H1 (cell line): ENCODE measurements around the gene KLK8. TPM values are rescaled to one million over a fixed set of nuclear protein-coding genes. Genes with fewer than 3 reads are reported as not detected.

ENCODE experiments used
- CTCF ChIA-PET: fragments of 300-600 bp; sonication (Branson Sonifier 250); formaldehyde crosslinking; loops from one replicate; lab custom pipeline; 2021; ENCODE audit not compliant: partially characterized antibody; lab: Charles Lee
- POLR2A ChIA-PET: fragments of 300-600 bp; sonication (Branson Sonifier 250); formaldehyde crosslinking; loops from one replicate; lab custom pipeline; 2021; ENCODE audit warnings: inconsistent platforms; ENCODE audit not compliant: partially characterized antibody; lab: Charles Lee
- DNase-seq, 2 experiments: peaks; one replicate each; pipeline versions ENCODE4 v3.0.0 to v3.0.0-alpha.2; 2010 to 2022; ENCODE audit warnings: low spot score in 2 of 2, low read depth in 1 of 2, mixed read lengths in 1 of 2
- FAIRE-seq: peaks from 2 replicates; lab custom pipeline; 2011; peaks lifted over from hg19 to GRCh38; lab: Jason Lieb, UNC
- H2AFZ ChIP-seq: 2 replicates; pipeline ENCODE4 v1.8.1; 2012; ENCODE audit warnings: low read length, inconsistent platforms
- H2AK5ac ChIP-seq: 2 replicates; pipeline ENCODE4 v1.6.1; 2013; ENCODE audit warnings: low read depth, low read length
- H2BK120ac ChIP-seq: replicated peaks from 2 replicates; pipeline ENCODE3; 2013; ENCODE audit warnings: low read depth, low read length, inconsistent platforms
- H2BK12ac ChIP-seq: 2 replicates; pipeline ENCODE4 v1.6.1; 2013; ENCODE audit warnings: low read depth, low read length
- H2BK15ac ChIP-seq: 2 replicates; pipeline ENCODE4 v1.6.1; 2013; ENCODE audit warnings: low read length
- H2BK20ac ChIP-seq: 2 replicates; pipeline ENCODE4 v1.6.1; 2013; ENCODE audit warnings: low read length
- H2BK5ac ChIP-seq: 2 replicates; pipeline ENCODE4 v1.6.1; 2013; ENCODE audit warnings: low read depth, low read length
- H3K14ac ChIP-seq: 2 replicates; pipeline ENCODE4 v1.6.1; 2013; ENCODE audit warnings: inconsistent platforms; ENCODE audit not compliant: insufficient read length
- H3K18ac ChIP-seq: 2 replicates; pipeline ENCODE4 v1.6.1; 2013; ENCODE audit warnings: low read length; ENCODE audit errors: extremely low read depth
- H3K23ac ChIP-seq: 2 replicates; pipeline ENCODE4 v1.6.1; 2013; ENCODE audit warnings: inconsistent platforms; ENCODE audit not compliant: insufficient read length
- H3K23me2 ChIP-seq: 2 replicates; pipeline ENCODE4 v1.6.1; 2013; ENCODE audit warnings: low read depth, low read length
- H3K27ac ChIP-seq: 2 replicates; pipeline ENCODE4 v1.6.1; 2011; ENCODE audit warnings: low read depth, low read length, inconsistent platforms
- H3K27me3 ChIP-seq, 4 experiments: replicated peaks in 1 of 4; 1 replicate in 1 of 4; 2 replicates in 3 of 4; pipeline versions ENCODE4 v1.6.1 to v1.8.1; 2011 to 2013; ENCODE audit warnings: low read length in 3 of 4, mild to moderate bottlenecking in 3 of 4, inconsistent platforms in 2 of 4, mixed read lengths in 2 of 4, moderate library complexity in 1 of 4; ENCODE audit not compliant: control insufficient read depth in 3 of 4, insufficient read depth in 3 of 4; ENCODE audit errors: extremely low read depth in 1 of 4
- H3K36me3 ChIP-seq, 4 experiments: 2 replicates each; pipeline versions ENCODE4 v1.6.1 to v1.8.1; 2011 to 2013; ENCODE audit warnings: mild to moderate bottlenecking in 4 of 4, low read length in 3 of 4, moderate library complexity in 2 of 4, control low read depth in 1 of 4, inconsistent platforms in 1 of 4; ENCODE audit not compliant: insufficient read depth in 4 of 4, control insufficient read depth in 2 of 4
- H3K4ac ChIP-seq: replicated peaks from 2 replicates; pipeline ENCODE3; 2013; ENCODE audit warnings: low read length, low read depth, mixed read lengths, inconsistent platforms; ENCODE audit not compliant: insufficient read length
- H3K4me1 ChIP-seq, 4 experiments: replicated peaks in 1 of 4; 1 replicate in 1 of 4; 2 replicates in 3 of 4; pipeline versions ENCODE4 v1.6.1 to v1.8.1; 2011 to 2013; ENCODE audit warnings: low read length in 3 of 4, inconsistent platforms in 2 of 4, mixed read lengths in 1 of 4; ENCODE audit not compliant: insufficient read depth in 4 of 4, control insufficient read depth in 3 of 4
- H3K4me2 ChIP-seq, 2 experiments: 2 replicates each; pipeline versions ENCODE4 v1.6.1 to v1.8.1; 2011 to 2013; ENCODE audit warnings: low read depth in 2 of 2, low read length in 2 of 2, control low read depth in 1 of 2, inconsistent platforms in 1 of 2, mild to moderate bottlenecking in 1 of 2; ENCODE audit not compliant: insufficient read depth in 1 of 2
- H3K4me3 ChIP-seq, 4 experiments: fragments of 200-600, 300-600 bp in 1 of 4; sonication (generic), shearing (Covaris generic), sonication (Bioruptor Twin) in 1 of 4; 2 replicates each; pipeline versions ENCODE4 v1.5.1 to v1.8.1; 2011 to 2016; ENCODE audit warnings: low read length in 4 of 4, low read depth in 3 of 4, control low read depth in 2 of 4, inconsistent platforms in 2 of 4, mild to moderate bottlenecking in 2 of 4, mixed read lengths in 1 of 4, moderate library complexity in 1 of 4; ENCODE audit not compliant: insufficient read depth in 2 of 4; ENCODE audit errors: extremely low read depth in 1 of 4
- H3K56ac ChIP-seq: replicated peaks from 2 replicates; pipeline ENCODE3; 2013; ENCODE audit warnings: low read depth, mild to moderate bottlenecking, mixed read lengths, low read length, inconsistent platforms; ENCODE audit not compliant: insufficient read length
- H3K79me1 ChIP-seq: 2 replicates; pipeline ENCODE4 v1.6.1; 2013; ENCODE audit warnings: low read depth, low read length, control low read depth
- H3K79me2 ChIP-seq, 2 experiments: 2 replicates each; pipeline versions ENCODE4 v1.6.1 to v1.8.1; 2012 to 2013; ENCODE audit warnings: low read length in 2 of 2, mild to moderate bottlenecking in 2 of 2, inconsistent platforms in 1 of 2; ENCODE audit not compliant: insufficient read depth in 2 of 2, control insufficient read depth in 1 of 2
- H3K9ac ChIP-seq, 4 experiments: replicated peaks in 1 of 4; 1 replicate in 1 of 4; 2 replicates in 3 of 4; pipeline versions ENCODE4 v1.6.1 to v1.8.1; 2011 to 2013; ENCODE audit warnings: low read depth in 3 of 4, low read length in 3 of 4, control low read depth in 2 of 4, mild to moderate bottlenecking in 2 of 4, moderate library complexity in 2 of 4, inconsistent platforms in 1 of 4; ENCODE audit errors: extremely low read depth in 1 of 4
- H3K9me3 ChIP-seq, 2 experiments: 2 replicates each; pipeline versions ENCODE4 v1.6.1 to v1.8.1; 2012 to 2013; ENCODE audit warnings: mild to moderate bottlenecking in 2 of 2, moderate library complexity in 2 of 2, control low read depth in 1 of 2, inconsistent platforms in 1 of 2, low read depth in 1 of 2, low read length in 1 of 2, mixed read lengths in 1 of 2; ENCODE audit not compliant: insufficient read depth in 2 of 2
- H4K20me1 ChIP-seq, 2 experiments: replicated peaks in 1 of 2; 2 replicates each; pipeline versions ENCODE3 to v1.8.1; 2011 to 2013; ENCODE audit warnings: inconsistent platforms in 2 of 2, low read length in 2 of 2, mild to moderate bottlenecking in 1 of 2; ENCODE audit not compliant: insufficient read depth in 2 of 2, control insufficient read depth in 1 of 2
- H4K5ac ChIP-seq: 2 replicates; pipeline ENCODE4 v1.6.1; 2013; ENCODE audit warnings: low read length, low read depth, mixed read lengths, inconsistent platforms; ENCODE audit not compliant: insufficient read length
- H4K8ac ChIP-seq: 2 replicates; pipeline ENCODE4 v1.8.0; 2013; ENCODE audit warnings: mild to moderate bottlenecking, moderate library complexity, low read length, inconsistent platforms; ENCODE audit not compliant: insufficient read depth; ENCODE audit errors: extremely low read depth
- H4K91ac ChIP-seq: replicated peaks from 2 replicates; pipeline ENCODE3; 2013; ENCODE audit warnings: low read length, mixed read lengths, inconsistent platforms; ENCODE audit not compliant: insufficient read length
- MAFK ChIP-seq: IDR thresholded peaks from 2 replicates; pipeline ENCODE4 v1.6.1; 2012; ENCODE audit warnings: low read depth, mild to moderate bottlenecking, improper control_type of control experiment, low read length
- NRF1 ChIP-seq: IDR thresholded peaks from 2 replicates; pipeline ENCODE4 v1.6.1; 2011; ENCODE audit warnings: mild to moderate bottlenecking, low read depth, low read length, improper control_type of control experiment
- WGBS, 2 experiments: shearing (Covaris generic) in 1 of 2; methylation state at CpG; one replicate each; pipeline versions ENCODE4 v1.1.6 to v1.1.7; 2013 to 2015; ENCODE audit warnings: low lambda C conversion rate in 2 of 2, mixed read lengths in 2 of 2, inconsistent platforms in 1 of 2, low coverage in 1 of 2, missing lambda C conversion rate in 1 of 2; ENCODE audit not compliant: insufficient replicate concordance in 2 of 2, insufficient coverage in 1 of 2, insufficient read length in 1 of 2; ENCODE audit errors: extremely low coverage in 1 of 2, missing lambda C conversion rate in 1 of 2; 5-methylcytosine and 5-hydroxymethylcytosine counted together
- polyA plus RNA-seq, 7 experiments: library from polyadenylated mRNA; depleted of rRNA in 3 of 7; stranded (reverse) in 5 of 7; unstranded in 2 of 7; fragments of >200 nt in 5 of 7; fragments of 200-250 nt in 2 of 7; gene quantifications; 1 replicate in 5 of 7; 2 replicates in 1 of 7; 4 replicates in 1 of 7; pipeline versions ENCODE4 v1.2.1 to v1.2.3, GENCODE V29; 2011 to 2013; ENCODE audit warnings: missing spikeins in 2 of 7, mixed read lengths in 2 of 7
- total RNA-seq: library from RNA; stranded (reverse); fragmentation: NEBNext Ultra II Directional; extraction: Animal tissue kit (Norgen Biotek cat#: 25700); gene quantifications from 2 replicates; pipeline ENCODE4 v1.2.1, GENCODE V29; 2021

KLK8 gene
- total and polyA plus RNA-seq, 2 of the 8 experiments (the other 6 are each of a cell fraction or from before 2014, with no cell fraction given) = 2.9 to 3.6 TPM

GRCh38 chr19:51002089-51002532 is 707 bp upstream of the KLK8 start:
- H3K36me3 ChIP-seq = no peaks in the 10 kb centered on the region
- peaks cover 0 to 20% (median 6%) of the 10 kb centered on the region in 4 experiments; a peak in 6 of 7 replicates for H3K4me1 ChIP-seq
- H2AFZ ChIP-seq = no peak overlapping the region
- H2BK5ac ChIP-seq = 0 out of 2 replicates have a peak overlapping the region, but pooled peaks have one; percentile 66
- FAIRE-seq = no peak
- H2BK12ac ChIP-seq = peak overlapping the region; percentile 92; the same call in 1 of the 2 replicates
- peak overlapping the region in 1 of 2 experiments; percentile 71; a peak in 3 of 4 replicates for H3K4me2 ChIP-seq
- H2BK15ac ChIP-seq = peak overlapping the region; percentile 61; the same call in 1 of the 2 replicates
- no peaks in the 10 kb centered on the region for H4K20me1 ChIP-seq
- TF ChIP-seq NRF1 (no peak), MAFK (no peak)
- no peaks in the 10 kb centered on the region for H3K23me2 ChIP-seq
- H3K27me3 ChIP-seq = no peaks in the 10 kb centered on the region; a peak in 1 of 7 replicates
- H3K4ac ChIP-seq = no peak overlapping the region
- no peak overlapping the region for H4K8ac ChIP-seq
- H2AK5ac ChIP-seq = no peak overlapping the region
- no peak overlapping the region for H3K23ac ChIP-seq
- 0 out of 2 replicates have a peak overlapping the region, but pooled peaks have one; percentile 32 for H3K18ac ChIP-seq
- ChIA-PET CTCF (interaction anchor here (0.6 to 3.7 kb wide), 11 partner anchors 10 to 96 kb away, joined by 3 to 18 read pairs (median 4); no protein-coding TSS in a partner anchor), POLR2A (interaction anchor here (0.8 to 1.8 kb wide), 3 partner anchors 15 to 28 kb away, joined by 3 to 7 read pairs (median 4); no protein-coding TSS in a partner anchor)
- H4K91ac ChIP-seq = no peak overlapping the region
- no peaks in the 10 kb centered on the region for H3K79me2 ChIP-seq
- H3K9me3 ChIP-seq = no peaks in the 10 kb centered on the region
- no peak overlapping the region for H2BK120ac ChIP-seq
- no peak overlapping the region for H3K9ac ChIP-seq
- no peak overlapping the region for H3K14ac ChIP-seq
- no peak overlapping the region for H3K56ac ChIP-seq
- H3K79me1 ChIP-seq = no peaks in the 10 kb centered on the region
- WGBS, 2 experiments = 68% methylated on average over 10 of the region's 12 CpGs; no CpG with 5 or more reads in 1 of the 2 experiments
- H4K5ac ChIP-seq = no peak overlapping the region
- peak overlapping the region; percentile 15; the same call in 1 of the 2 replicates for H2BK20ac ChIP-seq
- 0 out of 2 replicates have a peak overlapping the region, but pooled peaks have one; percentile 6 for H3K27ac ChIP-seq
- no peak for DNase-seq
- H3K4me3 ChIP-seq = peak overlapping the region in 2 of 4 experiments; percentile 8 to 29; a peak in 3 of 8 replicates
